Measurements from ENCODE around the gene WDR88. TPM values are rescaled to one million over a fixed set of nuclear protein-coding genes. Genes with fewer than 3 reads are reported as not detected.

Gene WDR88
- total RNA-seq, 2 experiments from 2014 or later, result not detected

DNA sequence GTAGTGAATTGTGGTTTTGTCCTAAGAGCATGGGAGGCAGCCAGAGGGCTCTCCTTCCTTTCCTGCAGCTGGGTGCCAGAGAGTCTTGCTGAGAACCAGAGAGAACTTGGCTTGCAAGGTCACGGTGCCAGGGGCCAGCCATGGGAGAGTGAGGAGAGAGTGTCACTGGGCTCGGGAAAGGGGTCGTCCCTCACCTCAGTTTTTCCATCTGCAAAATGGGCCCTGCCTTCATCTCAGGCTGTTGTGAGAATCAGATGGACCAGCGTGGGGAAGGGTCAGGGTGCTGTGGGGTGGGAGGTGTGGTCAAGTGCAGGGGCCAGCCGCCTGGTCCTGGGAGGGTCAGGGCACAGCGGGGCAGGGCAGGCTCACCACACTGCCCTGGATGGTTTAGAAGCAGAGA, 69.6 kb downstream of the WDR88 start:
- ChIA-PET POLR2A (no interaction called here), CTCF (no interaction called here)
- no peaks in the 10 kb centered on the region for H3K9me3 Mint-ChIP-seq (ENCODE audit: insufficient read depth)
- no peak overlapping the region for H3K4me3 Mint-ChIP-seq
- peaks cover 6% of the 10 kb centered on the region for H3K27me3 Mint-ChIP-seq (ENCODE audit: low read depth)
- no peak overlapping the region for H3K27ac Mint-ChIP-seq
- DNase-seq (no peak), ATAC-seq (no peak)
- H3K36me3 Mint-ChIP-seq (ENCODE audit: low read depth), result no peaks in the 10 kb centered on the region
- no peaks in the 10 kb centered on the region for H3K4me1 Mint-ChIP-seq (ENCODE audit: low read depth)

DNA sequence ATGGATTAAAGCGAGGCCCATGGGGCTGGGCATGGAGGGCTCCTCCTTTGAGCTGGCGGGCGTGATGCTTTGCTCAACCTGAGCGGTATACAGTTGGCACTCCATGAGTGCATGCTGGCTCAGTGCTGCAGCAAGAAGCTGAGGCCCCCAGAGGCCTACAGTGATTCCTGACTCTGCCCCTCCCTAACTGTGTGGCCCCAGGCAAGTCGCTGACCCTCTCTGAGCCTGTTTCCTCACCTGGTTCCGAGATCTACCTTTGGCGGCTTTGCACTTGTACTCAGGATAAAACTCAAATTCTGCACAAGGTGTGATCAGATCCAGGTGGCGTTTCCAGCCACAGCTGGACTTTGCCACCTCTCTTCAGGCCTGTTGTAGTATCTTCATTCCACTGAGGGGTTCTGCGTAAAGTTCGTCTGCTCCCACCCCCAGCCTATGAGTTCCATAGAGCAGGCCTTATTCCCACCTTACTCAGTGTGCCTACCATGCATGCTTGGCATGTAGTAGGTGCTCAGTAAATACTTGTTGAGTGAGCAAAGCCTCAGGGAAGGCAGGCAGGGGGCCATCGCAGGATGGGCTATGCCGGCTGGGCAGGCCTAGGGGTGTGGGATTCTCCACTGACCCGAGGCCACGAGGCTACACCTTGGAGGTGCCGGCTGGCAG, 70.1 kb downstream of the WDR88 start:
- ATAC-seq, result no peak
- Mint-ChIP-seq H3K4me1 (ENCODE audit: low read depth) (no peaks in the 10 kb centered on the region), H3K36me3 (ENCODE audit: low read depth) (no peaks in the 10 kb centered on the region), H3K27me3 (ENCODE audit: low read depth) (peaks cover 2% of the 10 kb centered on the region), H3K27ac (no peak overlapping the region), H3K9me3 (ENCODE audit: insufficient read depth) (no peaks in the 10 kb centered on the region), H3K4me3 (no peak overlapping the region)
- ChIA-PET CTCF (no interaction called here), POLR2A (no interaction called here)
- DNase-seq, result no peak

GRCh38 chr19:33202546-33203507, 70.9 kb downstream of the WDR88 start:
- no peaks in the 10 kb centered on the region for H3K4me1 Mint-ChIP-seq (ENCODE audit: low read depth)
- DNase-seq, result no peak
- H3K4me3 Mint-ChIP-seq, result no peak overlapping the region
- H3K27me3 Mint-ChIP-seq (ENCODE audit: low read depth), result no peaks in the 10 kb centered on the region
- CTCF ChIA-PET, result no interaction called here
- H3K9me3 Mint-ChIP-seq (ENCODE audit: insufficient read depth), result no peaks in the 10 kb centered on the region
- H3K36me3 Mint-ChIP-seq (ENCODE audit: low read depth), result no peaks in the 10 kb centered on the region
- POLR2A ChIA-PET, result no interaction called here
- no peak overlapping the region for H3K27ac Mint-ChIP-seq
- ATAC-seq, result no peak

GRCh38 chr19:33203529-33203928, 71.6 kb downstream of the WDR88 start:
- no peak overlapping the region for H3K4me3 Mint-ChIP-seq
- no peak for DNase-seq
- no peak for ATAC-seq
- H3K27me3 Mint-ChIP-seq (ENCODE audit: low read depth), result no peaks in the 10 kb centered on the region
- POLR2A ChIA-PET, result no interaction called here
- H3K4me1 Mint-ChIP-seq (ENCODE audit: low read depth), result no peaks in the 10 kb centered on the region
- no peak overlapping the region for H3K27ac Mint-ChIP-seq
- H3K36me3 Mint-ChIP-seq (ENCODE audit: low read depth), result no peaks in the 10 kb centered on the region
- no peaks in the 10 kb centered on the region for H3K9me3 Mint-ChIP-seq (ENCODE audit: insufficient read depth)
- CTCF ChIA-PET, result no interaction called here

DNA sequence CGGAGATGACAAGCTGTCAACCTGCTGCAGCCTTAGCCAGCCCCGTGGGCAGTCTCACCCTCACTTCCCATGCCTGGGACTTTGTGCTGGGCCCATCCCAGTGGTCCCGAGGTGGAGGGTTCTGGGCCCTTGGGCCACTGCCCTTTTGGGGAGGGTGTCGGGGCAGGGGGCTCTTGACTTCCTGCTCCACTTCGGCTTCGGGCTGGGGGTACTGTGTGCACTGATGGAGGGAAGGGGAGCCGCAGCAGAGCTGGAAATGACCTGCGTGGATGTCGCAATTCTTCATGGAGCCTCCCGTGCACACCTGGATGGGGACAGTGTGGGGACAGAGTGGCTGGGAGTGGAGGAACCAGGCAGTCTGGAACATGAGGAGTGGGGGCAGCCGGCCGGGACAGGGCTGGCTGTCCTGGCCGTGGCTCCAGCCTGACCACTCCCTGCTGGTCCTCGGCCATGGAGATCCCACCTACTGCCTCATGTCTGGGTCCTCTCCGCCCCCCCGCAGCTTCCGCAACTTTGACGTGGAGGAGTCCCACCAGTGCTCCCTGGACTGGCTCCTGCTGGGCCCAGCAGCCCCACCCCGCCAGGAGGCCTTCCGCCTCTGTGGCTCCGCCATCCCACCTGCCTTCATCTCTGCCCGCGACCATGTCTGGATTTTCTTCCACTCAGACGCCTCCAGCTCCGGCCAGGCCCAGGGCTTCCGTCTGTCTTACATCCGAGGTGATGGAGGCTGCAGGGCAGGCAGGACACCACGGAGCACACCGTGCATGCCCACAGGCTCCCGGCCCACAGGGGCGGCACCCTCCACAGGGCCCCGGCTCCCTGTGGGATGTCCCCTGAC, 72.4 kb downstream of the WDR88 start:
- ATAC-seq (no peak), DNase-seq (no peak)
- ChIA-PET POLR2A (no interaction called here), CTCF (no interaction called here)
- Mint-ChIP-seq H3K36me3 (ENCODE audit: low read depth) (no peaks in the 10 kb centered on the region), H3K4me1 (ENCODE audit: low read depth) (no peaks in the 10 kb centered on the region), H3K9me3 (ENCODE audit: insufficient read depth) (no peaks in the 10 kb centered on the region), H3K4me3 (no peak overlapping the region), H3K27me3 (ENCODE audit: low read depth) (no peaks in the 10 kb centered on the region), H3K27ac (no peak overlapping the region)

- no peak overlapping the region for H3K27ac Mint-ChIP-seq
- no peak overlapping the region for H3K4me3 Mint-ChIP-seq
- CTCF ChIA-PET, result no interaction called here
- H3K27me3 Mint-ChIP-seq (ENCODE audit: low read depth), result no peaks in the 10 kb centered on the region
- no peak for DNase-seq
- no peaks in the 10 kb centered on the region for H3K4me1 Mint-ChIP-seq (ENCODE audit: low read depth)
- POLR2A ChIA-PET, result no interaction called here
- ATAC-seq, result no peak
- no peaks in the 10 kb centered on the region for H3K36me3 Mint-ChIP-seq (ENCODE audit: low read depth)
- H3K9me3 Mint-ChIP-seq (ENCODE audit: insufficient read depth), result no peaks in the 10 kb centered on the region
These were observed 73.2 kb downstream of the WDR88 start for GRCh38 chr19:33205110-33205509.

DNA sequence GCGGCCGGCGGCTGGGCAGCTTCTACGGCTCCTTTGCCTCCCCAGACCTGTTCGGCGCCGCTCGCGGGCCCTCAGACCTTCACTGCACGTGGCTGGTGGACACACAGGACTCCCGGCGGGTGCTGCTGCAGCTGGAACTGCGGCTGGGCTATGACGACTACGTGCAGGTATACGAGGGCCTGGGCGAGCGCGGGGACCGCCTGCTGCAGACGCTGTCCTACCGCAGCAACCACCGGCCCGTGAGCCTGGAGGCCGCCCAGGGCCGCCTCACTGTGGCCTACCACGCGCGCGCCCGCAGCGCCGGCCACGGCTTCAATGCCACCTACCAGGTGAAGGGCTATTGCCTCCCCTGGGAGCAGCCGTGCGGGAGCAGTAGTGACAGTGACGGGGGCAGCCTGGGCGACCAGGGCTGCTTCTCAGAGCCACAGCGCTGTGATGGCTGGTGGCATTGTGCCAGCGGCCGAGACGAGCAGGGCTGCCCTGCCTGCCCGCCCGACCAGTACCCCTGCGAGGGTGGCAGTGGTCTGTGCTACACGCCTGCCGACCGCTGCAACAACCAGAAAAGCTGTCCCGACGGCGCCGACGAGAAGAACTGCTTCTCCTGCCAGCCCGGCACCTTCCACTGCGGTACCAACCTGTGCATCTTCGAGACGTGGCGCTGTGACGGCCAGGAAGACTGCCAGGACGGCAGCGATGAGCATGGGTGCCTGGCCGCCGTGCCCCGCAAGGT, 73.8 kb downstream of the WDR88 start:
- POLR2A ChIA-PET, result no interaction called here
- CTCF ChIA-PET, result no interaction called here
- Mint-ChIP-seq H3K9me3 (ENCODE audit: insufficient read depth) (no peaks in the 10 kb centered on the region), H3K4me1 (ENCODE audit: low read depth) (no peaks in the 10 kb centered on the region), H3K27me3 (ENCODE audit: low read depth) (no peaks in the 10 kb centered on the region), H3K36me3 (ENCODE audit: low read depth) (no peaks in the 10 kb centered on the region), H3K4me3 (no peak overlapping the region), H3K27ac (no peak overlapping the region)
- DNase-seq (no peak), ATAC-seq (no peak)

GRCh38 chr19:33206261-33207039, 74.5 kb downstream of the WDR88 start:
- no peaks in the 10 kb centered on the region for H3K36me3 Mint-ChIP-seq (ENCODE audit: low read depth)
- CTCF ChIA-PET, result no interaction called here
- no peaks in the 10 kb centered on the region for H3K9me3 Mint-ChIP-seq (ENCODE audit: insufficient read depth)
- POLR2A ChIA-PET, result no interaction called here
- H3K27ac Mint-ChIP-seq, result no peak overlapping the region
- no peaks in the 10 kb centered on the region for H3K4me1 Mint-ChIP-seq (ENCODE audit: low read depth)
- H3K4me3 Mint-ChIP-seq, result no peak overlapping the region
- no peak for ATAC-seq
- DNase-seq, result no peak
- H3K27me3 Mint-ChIP-seq (ENCODE audit: low read depth), result no peaks in the 10 kb centered on the region

GRCh38 chr19:33207040-33207620, 75.2 kb downstream of the WDR88 start:
- POLR2A ChIA-PET, result no interaction called here
- no peaks in the 10 kb centered on the region for H3K9me3 Mint-ChIP-seq (ENCODE audit: insufficient read depth)
- no peaks in the 10 kb centered on the region for H3K27me3 Mint-ChIP-seq (ENCODE audit: low read depth)
- CTCF ChIA-PET, result no interaction called here
- no peak overlapping the region for H3K4me3 Mint-ChIP-seq
- ATAC-seq, result no peak
- H3K27ac Mint-ChIP-seq, result no peak overlapping the region
- no peaks in the 10 kb centered on the region for H3K36me3 Mint-ChIP-seq (ENCODE audit: low read depth)
- no peak for DNase-seq
- H3K4me1 Mint-ChIP-seq (ENCODE audit: low read depth), result no peaks in the 10 kb centered on the region

DNA sequence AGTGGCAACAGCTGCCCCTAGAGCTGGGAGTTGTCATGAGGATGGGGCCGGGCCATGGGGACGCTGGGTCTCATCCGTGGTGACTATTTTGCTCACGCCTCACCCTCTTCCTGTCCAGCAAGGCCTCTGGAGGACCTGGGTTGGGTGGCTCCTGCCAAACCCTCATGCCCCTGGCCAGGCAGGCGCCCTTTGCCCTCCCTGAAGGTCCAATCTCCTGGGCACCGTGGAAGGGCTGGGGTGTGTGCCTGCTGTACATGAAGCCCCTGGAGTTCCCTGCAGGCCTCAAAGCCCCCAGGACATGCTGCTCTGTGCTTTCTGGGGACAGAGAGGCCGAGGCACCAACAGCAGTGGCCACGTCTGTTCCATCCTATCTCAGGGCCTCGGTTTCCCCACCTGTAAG, 76.0 kb downstream of the WDR88 start:
- no peak for ATAC-seq
- H3K4me1 Mint-ChIP-seq (ENCODE audit: low read depth), result no peaks in the 10 kb centered on the region
- H3K27ac Mint-ChIP-seq, result no peak overlapping the region
- H3K4me3 Mint-ChIP-seq, result no peak overlapping the region
- DNase-seq, result no peak
- H3K36me3 Mint-ChIP-seq (ENCODE audit: low read depth), result no peaks in the 10 kb centered on the region
- no peaks in the 10 kb centered on the region for H3K9me3 Mint-ChIP-seq (ENCODE audit: insufficient read depth)
- CTCF ChIA-PET, result no interaction called here
- no peaks in the 10 kb centered on the region for H3K27me3 Mint-ChIP-seq (ENCODE audit: low read depth)
- POLR2A ChIA-PET, result no interaction called here

DNA sequence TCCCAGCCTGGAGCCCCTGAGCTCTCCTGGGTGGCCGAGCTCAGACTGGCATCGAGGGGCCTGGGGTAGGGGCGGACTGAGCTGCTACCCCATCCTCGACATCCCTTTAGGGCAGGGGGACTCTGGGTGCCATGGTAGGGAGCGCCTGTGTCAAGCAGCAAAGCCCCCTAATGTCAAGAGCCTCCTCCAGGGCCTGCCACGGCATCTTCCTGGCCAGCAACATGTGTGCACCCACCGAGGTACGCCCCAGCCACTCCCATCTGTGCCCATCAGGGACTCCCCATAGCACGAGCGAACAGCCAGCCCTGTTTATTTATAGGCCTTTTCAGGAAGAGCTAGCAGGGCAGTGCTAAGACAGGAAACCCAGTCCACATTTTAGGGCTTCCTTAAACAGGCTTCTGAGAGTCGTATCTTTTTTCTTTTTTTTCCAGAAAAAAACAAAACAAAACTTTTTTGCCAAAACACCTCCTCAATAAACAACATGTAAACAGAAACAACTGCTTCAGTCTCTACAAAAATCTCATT, 76.5 kb downstream of the WDR88 start:
- DNase-seq (no peak), ATAC-seq (no peak)
- Mint-ChIP-seq H3K9me3 (ENCODE audit: insufficient read depth) (no peaks in the 10 kb centered on the region), H3K27ac (no peak overlapping the region), H3K27me3 (ENCODE audit: low read depth) (no peaks in the 10 kb centered on the region), H3K4me1 (ENCODE audit: low read depth) (no peaks in the 10 kb centered on the region), H3K4me3 (no peak overlapping the region), H3K36me3 (ENCODE audit: low read depth) (no peaks in the 10 kb centered on the region)
- ChIA-PET CTCF (interaction anchor here (1.6 kb wide), 1 partner anchor 24 kb away, joined by 4 read pairs; no protein-coding TSS in a partner anchor), POLR2A (no interaction called here)
